Endothelial cell of umbilical vein (primary cell): ENCODE results near the gene ATP13A2. TPM values are rescaled to one million over a fixed set of nuclear protein-coding genes. Genes with fewer than 3 reads are reported as not detected.

Source experiments
- BruUV-seq: library from RNA; stranded (reverse); fragments of 400-500 nt; replicated peaks from 2 replicates; lab custom pipeline; 2021; lab: Mats Ljungman, UMichigan
- CTCF ChIA-PET: fragments of 300-600, 350-600 bp; sonication (Branson Sonifier 250); formaldehyde crosslinking; loops from one replicate; lab custom pipeline; 2021; ENCODE audit warnings: antibody characterized with exemption, inconsistent platforms; lab: Charles Lee
- POLR2A ChIA-PET: fragments of 300-600, 350-600 bp; sonication (Branson Sonifier 250); formaldehyde crosslinking; loops from one replicate; lab custom pipeline; 2021; ENCODE audit warnings: antibody characterized with exemption, inconsistent platforms; lab: Charles Lee
- DNase-seq: peaks from one replicate; pipeline ENCODE4 v3.0.0-alpha.2; 2011; ENCODE audit warnings: low read depth, low spot score
- FAIRE-seq: peaks from 2 replicates; lab custom pipeline; 2011; peaks lifted over from hg19 to GRCh38; lab: Jason Lieb, UNC
- H2AFZ ChIP-seq: 2 replicates; pipeline ENCODE4 v1.6.0; 2012; ENCODE audit warnings: low read depth, low read length, control low read depth, inconsistent platforms
- H3K27ac ChIP-seq: 2 replicates; pipeline ENCODE4 v1.5.1; 2011; ENCODE audit warnings: low read depth, mild to moderate bottlenecking, control low read depth, low read length, moderate library complexity; ENCODE audit not compliant: insufficient read depth
- H3K27me3 ChIP-seq, 2 experiments: 2 replicates each; pipeline versions ENCODE4 v1.6.0 to v1.6.1; 2011; ENCODE audit warnings: low read length in 2 of 2, mixed read lengths in 1 of 2; ENCODE audit not compliant: control insufficient read depth in 2 of 2, insufficient read depth in 2 of 2
- H3K36me3 ChIP-seq, 2 experiments: 2 replicates in 1 of 2; 3 replicates in 1 of 2; pipeline ENCODE4 v1.5.1; 2011; ENCODE audit warnings: low read length in 2 of 2, mild to moderate bottlenecking in 1 of 2, moderate library complexity in 1 of 2; ENCODE audit not compliant: control insufficient read depth in 2 of 2, insufficient read depth in 2 of 2; ENCODE audit errors: extremely low read depth in 1 of 2
- H3K4me1 ChIP-seq: 3 replicates; pipeline ENCODE4 v1.5.1; 2011; ENCODE audit warnings: mild to moderate bottlenecking, low read length; ENCODE audit not compliant: control insufficient read depth, insufficient read depth; ENCODE audit errors: extremely low read depth
- H3K4me2 ChIP-seq: 2 replicates; pipeline ENCODE4 v1.6.1; 2011; ENCODE audit warnings: low read length, control low read depth, mixed read lengths; ENCODE audit not compliant: insufficient read depth
- H3K4me3 ChIP-seq, 3 experiments: fragments of 200-600 bp in 1 of 3; sonication (generic), shearing (Covaris generic) in 1 of 3; replicated peaks in 1 of 3; 2 replicates each; pipeline ENCODE4 v1.5.1; 2011 to 2016; ENCODE audit warnings: control low read depth in 3 of 3, low read length in 3 of 3, mild to moderate bottlenecking in 2 of 3, inconsistent platforms in 1 of 3, low read depth in 1 of 3, moderate library complexity in 1 of 3; ENCODE audit not compliant: insufficient read depth in 1 of 3
- H3K79me2 ChIP-seq: 2 replicates; pipeline ENCODE4 v1.6.0; 2012; ENCODE audit warnings: low read length, inconsistent platforms; ENCODE audit not compliant: control insufficient read depth, insufficient read depth
- H3K9ac ChIP-seq: replicated peaks from 2 replicates; pipeline ENCODE3; 2011; ENCODE audit warnings: low read length, control low read depth; ENCODE audit not compliant: insufficient read depth; ENCODE audit errors: extremely low read depth
- H3K9me1 ChIP-seq: replicated peaks from 3 replicates; pipeline ENCODE4 v1.6.0; 2011; ENCODE audit warnings: mild to moderate bottlenecking, low read length; ENCODE audit not compliant: control insufficient read depth, insufficient read depth; ENCODE audit errors: extremely low read depth
- H3K9me3 ChIP-seq: replicated peaks from 2 replicates; pipeline ENCODE4 v1.5.1; 2012; ENCODE audit warnings: low read length, inconsistent platforms; ENCODE audit not compliant: control insufficient read depth, insufficient read depth
- H4K20me1 ChIP-seq: replicated peaks from 2 replicates; pipeline ENCODE3; 2011; ENCODE audit warnings: mild to moderate bottlenecking, low read length; ENCODE audit not compliant: control insufficient read depth, insufficient read depth; ENCODE audit errors: extremely low read depth
- CTCF ChIP-seq, 2 donors: IDR thresholded peaks; 1 replicate in 1 of 2; 2 replicates in 1 of 2; pipeline ENCODE4 v1.5.1; 2011; ENCODE audit warnings: low read length in 2 of 2, mild to moderate bottlenecking in 2 of 2, moderate library complexity in 2 of 2, control low read depth in 1 of 2, inconsistent platforms in 1 of 2, low read depth in 1 of 2; ENCODE audit not compliant: insufficient read depth in 1 of 2; ENCODE audit errors: extremely low read depth in 1 of 2
- EZH2 ChIP-seq: IDR thresholded peaks from 2 replicates; pipeline ENCODE4 v1.6.1; 2012; ENCODE audit warnings: borderline replicate concordance, low read depth, mild to moderate bottlenecking, moderate library complexity, low read length, inconsistent platforms; ENCODE audit not compliant: severe bottlenecking
- GATA2 ChIP-seq: IDR thresholded peaks from 2 replicates; pipeline ENCODE4 v1.7.0; 2011; ENCODE audit warnings: low read depth, mild to moderate bottlenecking, moderate library complexity, mixed read lengths, low read length; ENCODE audit not compliant: insufficient read length, insufficient read depth
- JUN ChIP-seq: IDR thresholded peaks from 2 replicates; pipeline ENCODE4 v1.6.1; 2011; ENCODE audit warnings: borderline replicate concordance, low read depth; ENCODE audit not compliant: insufficient read length, insufficient read depth
- MAX ChIP-seq: IDR thresholded peaks from 2 replicates; pipeline ENCODE4 v1.6.1; 2011; ENCODE audit not compliant: insufficient read depth, insufficient read length
- MYC ChIP-seq: IDR thresholded peaks from one replicate; pipeline ENCODE4 v1.6.1; 2011; ENCODE audit warnings: mild to moderate bottlenecking, low read depth, low read length
- dilution Hi-C: fragments of 300-500 bp; cut with MboI; formaldehyde crosslinking; loops from one replicate; pipeline ENCODE4 v1.15.0; 2019; ENCODE audit warnings: low sequenced_read_pairs; ENCODE audit not compliant: extremely low pct_ligation_motif_present
- intact Hi-C: fragments of 100-400 bp; cut with micrococcal nuclease; formaldehyde crosslinking; loops from one replicate; pipeline ENCODE4 v1.10.0; 2022
- polyA plus RNA-seq, 4 experiments: library from polyadenylated mRNA; depleted of rRNA in 3 of 4; stranded (reverse) in 3 of 4; unstranded in 1 of 4; fragments of >200 nt; gene quantifications; 2 replicates each; pipeline versions ENCODE4 v1.2.1 to v1.2.3, GENCODE V29; 2011 to 2012; ENCODE audit warnings: missing spikeins in 1 of 4
- total RNA-seq: library from RNA; stranded (reverse); gene quantifications from 2 replicates; pipeline ENCODE4 v1.2.3, GENCODE V29; 2021

ATP13A2 gene
- total and polyA plus RNA-seq, 2 donors (not counting 3 experiments of a cell fraction or from before 2014, with no cell fraction given), result 44.9 to 60.6 TPM

DNA sequence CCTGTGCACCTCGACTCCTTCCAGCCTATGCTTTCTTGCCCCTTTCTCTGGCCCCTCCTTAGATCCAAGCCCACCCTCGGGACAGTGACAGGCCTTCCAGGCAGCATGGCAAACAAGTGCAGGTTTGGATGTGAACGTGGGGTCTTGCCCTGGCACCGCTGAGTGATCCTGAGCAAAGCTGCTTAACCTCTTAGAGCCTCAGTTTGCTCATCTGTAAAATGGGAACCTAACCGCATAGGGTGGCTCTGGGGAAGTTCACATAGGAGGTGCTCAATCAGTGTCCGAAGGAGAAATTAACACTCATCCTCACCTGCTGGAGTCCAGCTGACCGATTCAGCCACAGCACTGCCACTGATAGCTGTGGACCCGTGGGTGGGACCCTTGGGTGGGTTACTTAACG is 38.5 kb downstream of the ATP13A2 start:
- intact Hi-C loops, result no loop called here
- no peak for FAIRE-seq
- Histone ChIP-seq H3K9me3 (no peaks in the 10 kb centered on the region), H4K20me1 (no peaks in the 10 kb centered on the region), H3K27ac (no peak overlapping the region), H2AFZ (no peak overlapping the region), H3K9me1 (no peaks in the 10 kb centered on the region), H3K4me2 (no peak overlapping the region), H3K4me1 (no peaks in the 10 kb centered on the region), H3K79me2 (no peaks in the 10 kb centered on the region), H3K9ac (no peak overlapping the region), H3K4me3 (no peak overlapping the region), H3K27me3 (no peaks in the 10 kb centered on the region), H3K36me3 (peaks cover 0 to 25% of the 10 kb centered on the region in 2 experiments)
- CTCF ChIA-PET, result no interaction called here
- no TSS peak for BruUV-seq
- DNase-seq, result no peak
- no peak for TF ChIP-seq CTCF (IDR thresholded peaks at IDR 0.05; ENCODE audit: extremely low read depth in 1 of 2, insufficient read depth in 1 of 2, low read depth in 1 of 2, low read length in 2 of 2)
- no peak for TF ChIP-seq MYC
- TF ChIP-seq GATA2, result no peak
- TF ChIP-seq MAX, result no peak
- no peak for TF ChIP-seq EZH2
- TF ChIP-seq JUN, result no peak
- POLR2A ChIA-PET, result no interaction called here
- dilution Hi-C loops, result no loop called here
